Astrocyte of the cerebellum (primary cell): ENCODE data around the gene DNAJC11.

ENCODE experiments used
- DNase-seq: peaks from one replicate; pipeline ENCODE4 v3.0.0-alpha.2; 2011; ENCODE audit warnings: low read depth
- H3K4me3 ChIP-seq: 2 replicates; pipeline ENCODE4 v1.5.1; 2011; ENCODE audit warnings: mild to moderate bottlenecking, low read depth, low read length, moderate library complexity
- in situ Hi-C: cut with HindIII; loops from 2 replicates; pipeline ENCODE4 v1.10.0; 2017; ENCODE audit warnings: low sequenced_read_pairs
- TF ChIP-seq, protein P1 (sequence below): IDR thresholded peaks from 2 replicates; pipeline ENCODE4 v1.5.1; 2012; ENCODE audit warnings: low read length, low read depth, moderate library complexity, mild to moderate bottlenecking; ENCODE audit errors: missing control alignments

The DNAJC11 gene

DNA sequence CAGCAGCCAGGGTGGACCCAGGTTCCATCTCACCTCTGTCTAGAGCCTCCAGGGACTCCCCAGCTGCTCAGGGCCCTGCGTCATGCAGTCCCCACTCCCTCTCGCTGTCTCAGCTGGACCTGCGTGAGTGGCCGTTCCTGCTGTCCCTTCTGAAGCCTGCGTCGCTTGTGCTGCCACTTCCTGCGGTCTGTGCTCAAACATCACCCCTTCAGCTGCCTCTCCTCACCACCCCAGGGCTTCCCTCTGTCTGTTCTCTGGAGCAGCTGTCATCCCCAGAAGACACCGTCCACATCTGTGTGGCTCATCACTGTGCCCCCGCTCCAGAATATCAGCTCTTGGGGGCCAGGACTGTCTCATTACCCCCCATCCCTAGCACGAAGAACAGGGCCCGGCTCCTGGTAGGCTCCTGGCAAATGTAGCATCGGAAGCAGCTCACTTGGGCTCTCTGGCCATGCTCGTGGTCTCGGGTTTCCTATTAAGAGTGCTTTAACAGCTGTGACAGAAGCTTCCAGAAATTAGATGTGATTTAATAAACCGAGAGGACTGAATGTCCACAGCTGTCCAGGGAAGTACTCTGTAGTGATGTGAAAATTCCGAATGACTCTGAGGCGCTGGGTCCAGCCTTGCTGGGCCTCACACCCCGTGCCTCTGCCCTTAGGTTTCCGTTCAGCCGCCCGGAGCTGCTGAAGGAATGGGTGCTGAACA lies 73.6 kb downstream of the DNAJC11 start:
- H3K4me3 ChIP-seq, result no peak overlapping the region
- in situ Hi-C loops, result no loop called here
- no peak for DNase-seq
- TF ChIP-seq, protein P1, sequence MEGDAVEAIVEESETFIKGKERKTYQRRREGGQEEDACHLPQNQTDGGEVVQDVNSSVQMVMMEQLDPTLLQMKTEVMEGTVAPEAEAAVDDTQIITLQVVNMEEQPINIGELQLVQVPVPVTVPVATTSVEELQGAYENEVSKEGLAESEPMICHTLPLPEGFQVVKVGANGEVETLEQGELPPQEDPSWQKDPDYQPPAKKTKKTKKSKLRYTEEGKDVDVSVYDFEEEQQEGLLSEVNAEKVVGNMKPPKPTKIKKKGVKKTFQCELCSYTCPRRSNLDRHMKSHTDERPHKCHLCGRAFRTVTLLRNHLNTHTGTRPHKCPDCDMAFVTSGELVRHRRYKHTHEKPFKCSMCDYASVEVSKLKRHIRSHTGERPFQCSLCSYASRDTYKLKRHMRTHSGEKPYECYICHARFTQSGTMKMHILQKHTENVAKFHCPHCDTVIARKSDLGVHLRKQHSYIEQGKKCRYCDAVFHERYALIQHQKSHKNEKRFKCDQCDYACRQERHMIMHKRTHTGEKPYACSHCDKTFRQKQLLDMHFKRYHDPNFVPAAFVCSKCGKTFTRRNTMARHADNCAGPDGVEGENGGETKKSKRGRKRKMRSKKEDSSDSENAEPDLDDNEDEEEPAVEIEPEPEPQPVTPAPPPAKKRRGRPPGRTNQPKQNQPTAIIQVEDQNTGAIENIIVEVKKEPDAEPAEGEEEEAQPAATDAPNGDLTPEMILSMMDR, result no peak

DNA sequence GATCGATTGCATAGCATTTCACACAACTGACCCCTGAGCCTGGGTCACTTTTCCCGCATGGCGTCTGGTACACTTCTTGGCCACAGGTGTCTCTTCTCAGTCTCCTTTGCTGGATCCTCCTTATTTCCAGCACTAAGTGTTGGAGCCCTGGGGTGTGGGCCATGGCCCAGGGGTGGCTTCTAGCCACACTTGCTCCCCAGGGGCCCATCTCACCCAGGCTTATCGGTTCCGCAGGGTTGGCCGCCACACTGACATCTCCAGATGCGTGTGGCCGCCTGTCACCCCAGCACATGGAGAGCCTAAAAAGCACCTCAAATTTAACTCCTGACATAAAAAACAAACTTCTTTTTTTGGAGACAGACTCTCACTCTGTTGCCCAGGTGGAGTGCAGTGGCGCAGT lies 74.6 kb downstream of the DNAJC11 start:
- in situ Hi-C loops, result no loop called here
- no peak overlapping the region for H3K4me3 ChIP-seq
- TF ChIP-seq, protein P1, result no peak
- DNase-seq, result no peak

DNA sequence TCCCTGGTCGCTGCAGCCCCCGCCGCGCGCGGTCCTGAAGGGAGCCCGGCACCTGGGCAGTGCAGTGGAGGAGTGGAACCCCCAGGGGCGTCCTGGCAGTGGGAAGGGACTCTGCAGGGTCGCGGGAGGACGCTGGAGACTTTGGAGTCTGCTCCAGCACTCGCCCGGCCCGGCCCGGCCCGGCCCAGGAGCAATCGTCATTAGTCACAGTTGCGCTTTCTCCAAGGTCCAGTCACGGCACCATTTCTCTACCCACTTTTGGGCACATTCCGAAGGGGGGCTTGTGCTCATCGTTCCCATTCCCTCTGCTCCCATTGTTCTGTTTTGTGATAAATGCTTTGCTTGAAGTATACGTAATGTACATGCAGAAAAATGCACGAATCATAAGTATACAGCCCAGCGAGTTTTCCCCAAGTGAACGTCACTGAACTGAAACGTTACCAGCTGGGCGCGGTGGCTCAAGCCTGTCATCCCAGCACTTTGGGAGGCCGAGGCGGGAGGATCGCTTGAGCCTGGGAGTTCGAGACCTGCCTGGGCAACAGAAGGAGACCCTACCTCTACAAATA lies 75.9 kb downstream of the DNAJC11 start:
- in situ Hi-C loops, result no loop called here
- no peak for DNase-seq

DNA sequence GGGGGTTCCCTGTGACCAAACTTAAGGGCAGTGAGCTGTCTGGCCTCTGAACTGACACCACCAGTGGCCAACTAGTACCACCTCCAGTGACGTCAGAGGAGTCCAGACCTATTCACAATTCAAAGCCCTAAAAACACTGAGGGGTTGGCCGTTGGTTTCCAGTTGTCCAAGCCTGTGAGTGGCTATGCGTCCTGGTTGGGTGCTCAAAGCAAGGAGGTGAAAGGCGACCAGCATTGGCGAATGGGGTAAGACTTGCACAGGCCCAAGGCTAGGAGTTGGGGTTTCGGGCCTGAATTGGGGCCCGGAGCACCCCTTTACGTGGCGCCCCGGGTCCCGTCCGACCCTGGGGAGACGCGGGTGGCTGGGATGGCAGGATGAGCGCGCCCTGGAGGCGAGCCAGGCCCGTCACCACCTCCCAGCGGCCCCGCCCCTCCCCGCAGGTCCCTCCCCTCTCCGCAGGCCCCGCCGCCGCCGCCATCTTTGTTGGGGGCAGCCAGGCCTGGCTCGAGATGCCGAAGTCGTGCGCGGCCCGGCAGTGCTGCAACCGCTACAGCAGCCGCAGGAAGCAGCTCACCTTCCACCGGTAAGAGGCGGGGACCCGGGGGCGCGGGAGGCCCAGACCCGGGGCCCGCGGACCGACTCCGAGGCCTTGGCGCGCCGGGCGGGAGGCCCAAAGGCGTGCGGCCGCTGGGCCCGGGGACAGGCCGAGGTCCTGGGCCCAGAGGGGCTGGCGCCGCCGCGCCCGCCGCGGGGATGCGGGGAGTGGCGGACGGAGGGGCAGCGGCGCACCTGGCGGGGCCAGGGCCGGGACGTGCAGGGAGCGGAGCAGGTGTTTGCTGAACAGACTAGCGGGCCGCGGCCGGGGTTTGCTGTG lies 76.7 kb downstream of the DNAJC11 start, which contains the start of gene THAP3:
TSS of gene THAP3 (plus strand) at position 159 of the 874 bp plus-strand sequence. CDS start at position 510, 351 bp downstream.
- in situ Hi-C loops, result no loop called here
- DNase-seq, result peak; percentile 48
- H3K4me3 ChIP-seq, result peak within 1 kb of the TSS; percentile 69
- TF ChIP-seq, protein P1, result no peak

More for the DNA sequence above, 75.9 kb downstream of the DNAJC11 start:
- H3K4me3 ChIP-seq, result peak overlapping the region; percentile 69
- TF ChIP-seq, protein P1, result no peak

DNA sequence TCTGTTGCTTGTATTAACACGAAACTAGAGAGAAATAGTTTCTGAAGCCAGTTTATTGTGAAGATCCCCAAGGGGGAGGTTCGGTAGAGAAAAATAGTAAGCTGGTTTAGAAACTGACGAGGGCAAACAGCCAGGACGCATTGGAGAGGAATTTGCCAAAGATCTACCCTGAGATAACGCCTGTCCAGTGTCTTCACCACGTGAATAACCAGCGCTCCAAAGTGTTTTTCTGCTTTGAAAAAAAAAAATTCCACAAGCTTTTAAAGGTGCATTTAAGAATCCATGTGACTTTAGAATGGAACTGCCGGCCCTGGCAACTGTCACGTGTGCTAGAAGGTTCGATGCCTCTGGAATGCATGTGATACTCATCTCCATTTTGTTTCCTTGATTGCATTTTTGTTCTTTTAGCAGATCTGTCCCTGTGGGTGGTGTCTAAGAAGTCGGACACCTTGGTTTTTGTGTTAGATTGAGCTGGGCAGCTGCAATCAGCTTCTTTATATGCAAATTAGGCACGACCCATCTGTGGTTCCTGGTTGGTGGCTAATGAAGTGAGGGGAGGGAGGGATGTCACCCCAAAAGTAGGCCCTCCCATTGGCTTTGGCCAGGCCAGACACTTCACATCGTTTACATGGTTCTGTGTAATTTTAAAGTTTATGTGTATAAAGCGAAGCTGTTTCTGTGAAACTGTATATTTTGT lies 78.2 kb downstream of the DNAJC11 start:
- TF ChIP-seq, protein P1, result no peak
- no peak overlapping the region for H3K4me3 ChIP-seq
- no peak for DNase-seq
- in situ Hi-C loops, result no loop called here

DNA sequence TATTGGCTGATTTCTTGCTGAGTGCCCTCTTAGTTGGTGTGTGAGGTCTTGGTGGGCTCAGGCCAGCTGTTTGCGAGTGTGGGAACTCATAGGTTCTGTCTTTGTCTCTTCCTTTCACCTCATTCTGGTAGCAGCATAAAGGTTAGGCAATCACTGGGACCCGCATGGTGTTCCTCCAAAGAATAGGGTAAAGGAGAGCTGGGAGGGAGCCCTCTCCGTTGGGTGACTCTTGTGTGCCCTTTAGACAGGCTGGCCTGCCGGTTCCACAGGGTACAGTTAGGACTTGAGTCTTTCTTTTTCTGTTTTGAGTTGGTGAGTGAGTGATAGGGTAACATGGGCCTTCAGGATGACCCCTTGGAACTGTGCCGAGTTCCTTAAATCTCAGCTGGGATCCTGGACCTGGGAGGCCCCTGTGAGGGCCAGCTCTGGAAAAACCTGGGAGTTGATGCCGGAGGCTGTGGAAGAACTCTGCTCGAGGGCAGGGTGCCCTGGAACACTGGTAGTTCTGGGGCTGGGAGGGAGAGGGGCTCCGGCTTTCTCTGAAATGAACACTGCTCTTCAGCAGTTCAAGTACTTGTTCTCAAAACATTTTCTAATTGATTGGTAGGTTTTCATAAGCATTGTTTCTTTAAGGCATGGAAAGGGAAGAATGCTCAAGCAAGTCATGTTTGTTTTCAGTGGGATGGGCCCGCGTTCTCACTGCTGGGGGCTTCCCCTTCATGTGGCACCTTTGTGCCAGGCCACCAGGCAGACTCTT lies 79.0 kb downstream of the DNAJC11 start:
- in situ Hi-C loops, result no loop called here
- TF ChIP-seq, protein P1, result no peak
- H3K4me3 ChIP-seq, result no peak overlapping the region
- no peak for DNase-seq
